Measurements from ENCODE around the gene HEPACAM2. TPM values are rescaled to one million over a fixed set of nuclear protein-coding genes. Genes with fewer than 3 reads are reported as not detected.

The HEPACAM2 gene
- total RNA-seq, 1 donor from 2014 or later: not detected

Other genes starting within 250 kb of the HEPACAM2 start
- 9.3 TPM for gene SAMD9, start 108.5 kb downstream of the HEPACAM2 start, total RNA-seq
- 8.6 TPM for gene SAMD9L, start 78.1 kb downstream of the HEPACAM2 start, total RNA-seq
- 13.0 TPM for gene VPS50, start 5.9 kb upstream of the HEPACAM2 start, total RNA-seq